IPS-NIHi7 (cell line): ENCODE measurements around the gene OCRL.

Experiments
- DNase-seq: peaks from one replicate; pipeline ENCODE4 v3.0.0; 2012; ENCODE audit warnings: mixed read lengths; ENCODE audit errors: extremely low spot score

Gene OCRL

GRCh38 chrX:129585167-129585566 is 45.1 kb downstream of the OCRL start:
- DNase-seq: no peak

- no peak for DNase-seq
Measured at GRCh38 chrX:129585691-129586090, 45.6 kb downstream of the OCRL start.

- DNase-seq: no peak
Measured at GRCh38 chrX:129586446-129586845, 46.4 kb downstream of the OCRL start.

- DNase-seq: no peak
Measured at GRCh38 chrX:129590596-129590995, 50.5 kb downstream of the OCRL start.

- DNase-seq: peak; percentile 42
Measured at GRCh38 chrX:129593137-129593536, 53.1 kb downstream of the OCRL start.

GRCh38 chrX:129594781-129595180 is 54.7 kb downstream of the OCRL start:
- DNase-seq: no peak

- DNase-seq: no peak
Measured at GRCh38 chrX:129596077-129596476, 56.0 kb downstream of the OCRL start.

- DNase-seq: no peak
Measured at GRCh38 chrX:129597905-129598304, 57.8 kb downstream of the OCRL start.

GRCh38 chrX:129599499-129599898 is 59.4 kb downstream of the OCRL start:
- DNase-seq: no peak

- DNase-seq: no peak
Measured at GRCh38 chrX:129599996-129600395, 59.9 kb downstream of the OCRL start.

GRCh38 chrX:129600981-129601424 is 60.9 kb downstream of the OCRL start:
- peak; percentile 63 for DNase-seq

- peak; percentile 79 for DNase-seq
Measured at GRCh38 chrX:129606918-129607317, 66.9 kb downstream of the OCRL start.

- DNase-seq: no peak
Measured at GRCh38 chrX:129608496-129608895, 68.4 kb downstream of the OCRL start.

GRCh38 chrX:129609395-129609794 is 69.3 kb downstream of the OCRL start:
- no peak for DNase-seq

GRCh38 chrX:129612396-129612795 is 72.3 kb downstream of the OCRL start:
- no peak for DNase-seq

- no peak for DNase-seq
Measured at GRCh38 chrX:129613596-129613995, 73.5 kb downstream of the OCRL start.

- DNase-seq: no peak
Measured at GRCh38 chrX:129614481-129615255, 74.6 kb downstream of the OCRL start.

- DNase-seq: no peak
Measured at GRCh38 chrX:129617420-129617819, 77.4 kb downstream of the OCRL start.

GRCh38 chrX:129618997-129619396 is 78.9 kb downstream of the OCRL start:
- no peak for DNase-seq

GRCh38 chrX:129622757-129623301 is 82.8 kb downstream of the OCRL start:
- DNase-seq: peak; percentile 50

- no peak for DNase-seq
Measured at GRCh38 chrX:129626026-129626425, 86.0 kb downstream of the OCRL start.

- DNase-seq: no peak
Measured at GRCh38 chrX:129629837-129630236, 89.8 kb downstream of the OCRL start.

GRCh38 chrX:129631849-129632248 is 91.8 kb downstream of the OCRL start:
- DNase-seq: no peak

- no peak for DNase-seq
Measured at GRCh38 chrX:129632443-129632842, 92.4 kb downstream of the OCRL start.
